Measurements from ENCODE around the gene FREM1. TPM values are rescaled to one million over a fixed set of nuclear protein-coding genes. Genes with fewer than 3 reads are reported as not detected.

Gene FREM1
- total and polyA plus RNA-seq, 2 of the 13 experiments (the other 11 are each of a cell fraction or from before 2014, with no cell fraction given): 64.3 to 202 TPM

- no peak for TF ChIP-seq PRPF4 (IDR thresholded peaks at IDR 0.05; ENCODE audit: low read depth, low read length, poor library complexity, severe bottlenecking)
- TF ChIP-seq ZKSCAN8 (CRISPR knock-in tag; IDR thresholded peaks at IDR 0.05; ENCODE audit: borderline replicate concordance): 0 out of 2 replicates have a peak, but pooled peaks have one; percentile 49
- no peak for TF ChIP-seq SCMH1 (CRISPR knock-in tag; IDR thresholded peaks at IDR 0.05; ENCODE audit: borderline replicate concordance)
- no peak for TF ChIP-seq ZNF382 (CRISPR knock-in tag; IDR thresholded peaks at IDR 0.05; ENCODE audit: borderline replicate concordance)
- TF ChIP-seq, protein P1, sequence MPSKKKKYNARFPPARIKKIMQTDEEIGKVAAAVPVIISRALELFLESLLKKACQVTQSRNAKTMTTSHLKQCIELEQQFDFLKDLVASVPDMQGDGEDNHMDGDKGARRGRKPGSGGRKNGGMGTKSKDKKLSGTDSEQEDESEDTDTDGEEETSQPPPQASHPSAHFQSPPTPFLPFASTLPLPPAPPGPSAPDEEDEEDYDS (CRISPR knock-in tag; IDR thresholded peaks at IDR 0.05): 0 out of 2 replicates have a peak, but pooled peaks have one; percentile 19
- no peak for TF ChIP-seq SMAD9 (CRISPR knock-in tag; IDR thresholded peaks at IDR 0.05)
- TF ChIP-seq TCF12 (IDR thresholded peaks at IDR 0.05): no peak
- TF ChIP-seq TCF12 (CRISPR knock-in tag; IDR thresholded peaks at IDR 0.05): peak; percentile 57; the same call in 1 of the 2 replicates
- TF ChIP-seq IRX3 (CRISPR knock-in tag; IDR thresholded peaks at IDR 0.05; ENCODE audit: borderline replicate concordance, low read depth): no peak
- no peak for TF ChIP-seq RNF219 (CRISPR knock-in tag; IDR thresholded peaks at IDR 0.05)
- peak; percentile 44; the same call in 1 of the 2 replicates for TF ChIP-seq NFKB2 (CRISPR knock-in tag; IDR thresholded peaks at IDR 0.05; ENCODE audit: borderline replicate concordance)
- TF ChIP-seq MATR3 (CRISPR knock-in tag; IDR thresholded peaks at IDR 0.05): no peak
- TF ChIP-seq ZNF580 (CRISPR knock-in tag; IDR thresholded peaks at IDR 0.05; ENCODE audit: borderline replicate concordance, low read depth): peak; percentile 68; the same call in 1 of the 2 replicates
- TF ChIP-seq, protein P2, sequence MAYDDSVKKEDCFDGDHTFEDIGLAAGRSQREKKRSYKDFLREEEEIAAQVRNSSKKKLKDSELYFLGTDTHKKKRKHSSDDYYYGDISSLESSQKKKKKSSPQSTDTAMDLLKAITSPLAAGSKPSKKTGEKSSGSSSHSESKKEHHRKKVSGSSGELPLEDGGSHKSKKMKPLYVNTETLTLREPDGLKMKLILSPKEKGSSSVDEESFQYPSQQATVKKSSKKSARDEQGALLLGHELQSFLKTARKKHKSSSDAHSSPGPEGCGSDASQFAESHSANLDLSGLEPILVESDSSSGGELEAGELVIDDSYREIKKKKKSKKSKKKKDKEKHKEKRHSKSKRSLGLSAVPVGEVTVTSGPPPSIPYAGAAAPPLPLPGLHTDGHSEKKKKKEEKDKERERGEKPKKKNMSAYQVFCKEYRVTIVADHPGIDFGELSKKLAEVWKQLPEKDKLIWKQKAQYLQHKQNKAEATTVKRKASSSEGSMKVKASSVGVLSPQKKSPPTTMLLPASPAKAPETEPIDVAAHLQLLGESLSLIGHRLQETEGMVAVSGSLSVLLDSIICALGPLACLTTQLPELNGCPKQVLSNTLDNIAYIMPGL (CRISPR knock-in tag; IDR thresholded peaks at IDR 0.05; ENCODE audit: borderline replicate concordance in 1 of 2, low read depth in 1 of 2): peak; percentile 72 to 78
- peak; percentile 90 for TF ChIP-seq UBTF (CRISPR knock-in tag; IDR thresholded peaks at IDR 0.05)
- no peak for TF ChIP-seq ATF7 (IDR thresholded peaks at IDR 0.05)
- TF ChIP-seq ATF7 (CRISPR knock-in tag; IDR thresholded peaks at IDR 0.05): no peak
- TF ChIP-seq MYC (CRISPR knock-in tag; IDR thresholded peaks at IDR 0.05; ENCODE audit: borderline replicate concordance): peak; percentile 87; the same call in 1 of the 2 replicates
- TF ChIP-seq ZNF276 (CRISPR knock-in tag; IDR thresholded peaks at IDR 0.05; ENCODE audit: low read depth): 0 out of 2 replicates have a peak, but pooled peaks have one; percentile 44
Observed at GRCh38 chr9:14693251-14693861, 216.9 kb downstream of the FREM1 start, which contains the start of gene ZDHHC21 (continued).
